Endothelial cell of umbilical vein (primary cell): ENCODE measurements around the gene FSD1.
"Not testable (repeated sequence)": the region's sequence is repeated elsewhere in the genome, so short reads cannot be mapped to it uniquely, and the experiment has no call there.

Source experiments
- GATA2 ChIP-seq: IDR thresholded peaks from 2 replicates; pipeline ENCODE4 v1.7.0; 2011; ENCODE audit warnings: low read depth, mild to moderate bottlenecking, moderate library complexity, mixed read lengths, low read length; ENCODE audit not compliant: insufficient read length, insufficient read depth
- POLR2A ChIP-seq: IDR thresholded peaks from 2 replicates; pipeline ENCODE4 v1.6.1; 2012; ENCODE audit warnings: low read depth, mild to moderate bottlenecking, control low read depth, low read length
- TF ChIP-seq, protein P1 (sequence below), 2 donors: IDR thresholded peaks; 1 replicate in 1 of 2; 2 replicates in 1 of 2; pipeline ENCODE4 v1.5.1; 2011; ENCODE audit warnings: low read length in 2 of 2, mild to moderate bottlenecking in 2 of 2, moderate library complexity in 2 of 2, control low read depth in 1 of 2, inconsistent platforms in 1 of 2, low read depth in 1 of 2; ENCODE audit not compliant: insufficient read depth in 1 of 2; ENCODE audit errors: extremely low read depth in 1 of 2

GRCh38 chr19:4328991-4329681 lies 24.7 kb downstream of the FSD1 start:
- TF ChIP-seq, protein P1, sequence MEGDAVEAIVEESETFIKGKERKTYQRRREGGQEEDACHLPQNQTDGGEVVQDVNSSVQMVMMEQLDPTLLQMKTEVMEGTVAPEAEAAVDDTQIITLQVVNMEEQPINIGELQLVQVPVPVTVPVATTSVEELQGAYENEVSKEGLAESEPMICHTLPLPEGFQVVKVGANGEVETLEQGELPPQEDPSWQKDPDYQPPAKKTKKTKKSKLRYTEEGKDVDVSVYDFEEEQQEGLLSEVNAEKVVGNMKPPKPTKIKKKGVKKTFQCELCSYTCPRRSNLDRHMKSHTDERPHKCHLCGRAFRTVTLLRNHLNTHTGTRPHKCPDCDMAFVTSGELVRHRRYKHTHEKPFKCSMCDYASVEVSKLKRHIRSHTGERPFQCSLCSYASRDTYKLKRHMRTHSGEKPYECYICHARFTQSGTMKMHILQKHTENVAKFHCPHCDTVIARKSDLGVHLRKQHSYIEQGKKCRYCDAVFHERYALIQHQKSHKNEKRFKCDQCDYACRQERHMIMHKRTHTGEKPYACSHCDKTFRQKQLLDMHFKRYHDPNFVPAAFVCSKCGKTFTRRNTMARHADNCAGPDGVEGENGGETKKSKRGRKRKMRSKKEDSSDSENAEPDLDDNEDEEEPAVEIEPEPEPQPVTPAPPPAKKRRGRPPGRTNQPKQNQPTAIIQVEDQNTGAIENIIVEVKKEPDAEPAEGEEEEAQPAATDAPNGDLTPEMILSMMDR (IDR thresholded peaks at IDR 0.05; ENCODE audit: extremely low read depth in 1 of 2, insufficient read depth in 1 of 2, low read depth in 1 of 2, low read length in 2 of 2): not testable (repeated sequence)
- not testable (repeated sequence) for TF ChIP-seq POLR2A, GATA2
